ENCODE measurements around the gene ZBTB42. TPM values are rescaled to one million over a fixed set of nuclear protein-coding genes. Genes with fewer than 3 reads are reported as not detected.

ZBTB42 gene
- total and polyA plus RNA-seq, 2 of the 13 experiments (the other 11 are each of a cell fraction or from before 2014, with no cell fraction given) = 2.8 to 4.2 TPM

GRCh38 chr14:104768437-104769323 is 32.2 kb upstream of the ZBTB42 start (continued):
- TF ChIP-seq, protein P1, sequence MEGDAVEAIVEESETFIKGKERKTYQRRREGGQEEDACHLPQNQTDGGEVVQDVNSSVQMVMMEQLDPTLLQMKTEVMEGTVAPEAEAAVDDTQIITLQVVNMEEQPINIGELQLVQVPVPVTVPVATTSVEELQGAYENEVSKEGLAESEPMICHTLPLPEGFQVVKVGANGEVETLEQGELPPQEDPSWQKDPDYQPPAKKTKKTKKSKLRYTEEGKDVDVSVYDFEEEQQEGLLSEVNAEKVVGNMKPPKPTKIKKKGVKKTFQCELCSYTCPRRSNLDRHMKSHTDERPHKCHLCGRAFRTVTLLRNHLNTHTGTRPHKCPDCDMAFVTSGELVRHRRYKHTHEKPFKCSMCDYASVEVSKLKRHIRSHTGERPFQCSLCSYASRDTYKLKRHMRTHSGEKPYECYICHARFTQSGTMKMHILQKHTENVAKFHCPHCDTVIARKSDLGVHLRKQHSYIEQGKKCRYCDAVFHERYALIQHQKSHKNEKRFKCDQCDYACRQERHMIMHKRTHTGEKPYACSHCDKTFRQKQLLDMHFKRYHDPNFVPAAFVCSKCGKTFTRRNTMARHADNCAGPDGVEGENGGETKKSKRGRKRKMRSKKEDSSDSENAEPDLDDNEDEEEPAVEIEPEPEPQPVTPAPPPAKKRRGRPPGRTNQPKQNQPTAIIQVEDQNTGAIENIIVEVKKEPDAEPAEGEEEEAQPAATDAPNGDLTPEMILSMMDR (CRISPR knock-in tag; IDR thresholded peaks at IDR 0.05) = peak; percentile 95
- TF ChIP-seq FLYWCH1 (CRISPR knock-in tag; IDR thresholded peaks at IDR 0.05) (no peak), ZNF383 (CRISPR knock-in tag; IDR thresholded peaks at IDR 0.05; ENCODE audit: borderline replicate concordance) (no peak), ATF3 (CRISPR knock-in tag; IDR thresholded peaks at IDR 0.05) (no peak; the same call in 1 of the 2 replicates), DNMT1 (CRISPR knock-in tag; IDR thresholded peaks at IDR 0.05) (no peak), KIAA2018 (CRISPR knock-in tag; IDR thresholded peaks at IDR 0.05; ENCODE audit: borderline replicate concordance) (no peak), ZNF460 (CRISPR knock-in tag; IDR thresholded peaks at IDR 0.05; ENCODE audit: borderline replicate concordance) (peak; percentile 40; the same call in 1 of the 2 replicates), ZNF143 (CRISPR knock-in tag; IDR thresholded peaks at IDR 0.05) (0 out of 2 replicates have a peak, but pooled peaks have one; percentile 14), KLF12 (CRISPR knock-in tag; IDR thresholded peaks at IDR 0.05; ENCODE audit: borderline replicate concordance) (no peak; the same call in 1 of the 2 replicates), MAFF (IDR thresholded peaks at IDR 0.05; ENCODE audit: low read depth, low read length) (no peak)
- TF ChIP-seq, protein P2, sequence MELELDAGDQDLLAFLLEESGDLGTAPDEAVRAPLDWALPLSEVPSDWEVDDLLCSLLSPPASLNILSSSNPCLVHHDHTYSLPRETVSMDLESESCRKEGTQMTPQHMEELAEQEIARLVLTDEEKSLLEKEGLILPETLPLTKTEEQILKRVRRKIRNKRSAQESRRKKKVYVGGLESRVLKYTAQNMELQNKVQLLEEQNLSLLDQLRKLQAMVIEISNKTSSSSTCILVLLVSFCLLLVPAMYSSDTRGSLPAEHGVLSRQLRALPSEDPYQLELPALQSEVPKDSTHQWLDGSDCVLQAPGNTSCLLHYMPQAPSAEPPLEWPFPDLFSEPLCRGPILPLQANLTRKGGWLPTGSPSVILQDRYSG (CRISPR knock-in tag; IDR thresholded peaks at IDR 0.05) = no peak
- TF ChIP-seq, protein P3, sequence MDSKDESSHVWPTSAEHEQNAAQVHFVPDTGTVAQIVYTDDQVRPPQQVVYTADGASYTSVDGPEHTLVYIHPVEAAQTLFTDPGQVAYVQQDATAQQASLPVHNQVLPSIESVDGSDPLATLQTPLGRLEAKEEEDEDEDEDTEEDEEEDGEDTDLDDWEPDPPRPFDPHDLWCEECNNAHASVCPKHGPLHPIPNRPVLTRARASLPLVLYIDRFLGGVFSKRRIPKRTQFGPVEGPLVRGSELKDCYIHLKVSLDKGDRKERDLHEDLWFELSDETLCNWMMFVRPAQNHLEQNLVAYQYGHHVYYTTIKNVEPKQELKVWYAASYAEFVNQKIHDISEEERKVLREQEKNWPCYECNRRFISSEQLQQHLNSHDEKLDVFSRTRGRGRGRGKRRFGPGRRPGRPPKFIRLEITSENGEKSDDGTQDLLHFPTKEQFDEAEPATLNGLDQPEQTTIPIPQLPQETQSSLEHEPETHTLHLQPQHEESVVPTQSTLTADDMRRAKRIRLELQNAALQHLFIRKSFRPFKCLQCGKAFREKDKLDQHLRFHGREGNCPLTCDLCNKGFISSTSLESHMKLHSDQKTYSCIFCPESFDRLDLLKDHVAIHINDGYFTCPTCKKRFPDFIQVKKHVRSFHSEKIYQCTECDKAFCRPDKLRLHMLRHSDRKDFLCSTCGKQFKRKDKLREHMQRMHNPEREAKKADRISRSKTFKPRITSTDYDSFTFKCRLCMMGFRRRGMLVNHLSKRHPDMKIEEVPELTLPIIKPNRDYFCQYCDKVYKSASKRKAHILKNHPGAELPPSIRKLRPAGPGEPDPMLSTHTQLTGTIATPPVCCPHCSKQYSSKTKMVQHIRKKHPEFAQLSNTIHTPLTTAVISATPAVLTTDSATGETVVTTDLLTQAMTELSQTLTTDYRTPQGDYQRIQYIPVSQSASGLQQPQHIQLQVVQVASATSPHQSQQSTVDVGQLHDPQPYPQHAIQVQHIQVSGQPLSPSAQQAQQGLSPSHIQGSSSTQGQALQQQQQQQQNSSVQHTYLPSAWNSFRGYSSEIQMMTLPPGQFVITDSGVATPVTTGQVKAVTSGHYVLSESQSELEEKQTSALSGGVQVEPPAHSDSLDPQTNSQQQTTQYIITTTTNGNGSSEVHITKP (CRISPR knock-in tag; IDR thresholded peaks at IDR 0.05; ENCODE audit: low read depth) = peak; percentile 81; the same call in 1 of the 2 replicates

Data from HepG2 (cell line).